Upper lobe of left lung (tissue), 4 donors: Measurements from ENCODE around the gene HOXB4.

Source experiments
- CTCF ChIP-seq, 6 experiments: fragments of 450-650 bp in 4 of 6; fragments of 200-600 bp in 2 of 6; sonication (generic) in 2 of 6; IDR thresholded peaks; one replicate each; pipeline ENCODE4 v1.5.1; 2016 to 2019; ENCODE audit warnings: antibody characterized with exemption in 6 of 6
- EP300 ChIP-seq, 4 donors: sonication (generic); formaldehyde crosslinking; IDR thresholded peaks; one replicate each; pipeline ENCODE4 v1.5.1; 2017; ENCODE audit warnings: antibody characterized with exemption in 4 of 4, control low read depth in 2 of 4
- POLR2A ChIP-seq, 4 donors: fragments of 450-650 bp; IDR thresholded peaks; one replicate each; pipeline ENCODE4 v1.5.1; 2016 to 2017; ENCODE audit warnings: antibody characterized with exemption in 4 of 4, mild to moderate bottlenecking in 2 of 4

DNA sequence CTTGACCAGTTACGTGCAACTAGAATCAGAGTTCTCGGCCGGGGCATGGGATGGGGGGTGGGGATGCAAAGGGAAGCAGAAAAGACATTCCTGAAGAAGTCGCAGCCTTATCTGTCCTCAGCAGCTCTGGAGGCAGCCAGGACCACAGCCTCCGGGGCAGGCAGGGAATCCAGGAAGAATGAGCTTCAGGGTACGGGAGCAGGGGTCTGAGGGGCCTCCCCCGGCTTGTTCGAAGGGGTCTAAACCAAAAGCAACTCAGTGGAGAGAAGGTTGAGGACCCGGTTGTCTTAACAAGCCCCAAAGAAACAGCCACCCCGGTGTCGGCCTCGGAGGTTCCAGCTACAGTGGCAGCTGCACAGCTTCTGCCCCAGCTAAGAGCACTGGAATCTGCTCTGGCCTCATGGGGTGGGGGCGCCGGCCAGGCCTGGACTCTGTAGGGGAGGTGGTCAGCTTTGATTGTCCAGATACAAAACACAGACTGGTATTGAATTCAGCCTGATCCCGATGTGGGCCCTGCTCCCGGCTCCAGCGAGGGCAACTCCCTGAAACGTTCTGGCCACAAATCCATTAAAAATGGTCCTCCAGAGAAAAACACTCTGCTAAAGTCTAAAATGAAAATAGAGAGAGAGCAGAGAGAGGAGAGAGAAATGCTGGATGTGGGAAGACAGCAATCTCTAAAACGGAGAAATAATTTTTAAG is 7.7 kb downstream of the HOXB4 start:
- TF ChIP-seq CTCF (IDR thresholded peaks at IDR 0.05) (no peak), POLR2A (IDR thresholded peaks at IDR 0.05) (no peak), EP300 (IDR thresholded peaks at IDR 0.05) (no peak)
